Osteoblast (primary cell): ENCODE results near the gene USP4. TPM values are rescaled to one million over a fixed set of nuclear protein-coding genes. Genes with fewer than 3 reads are reported as not detected.

Experiments
- DNase-seq: peaks from one replicate; pipeline ENCODE4 v3.0.0; 2011; ENCODE audit warnings: low spot score, mixed read lengths; ENCODE audit not compliant: insufficient read length; ENCODE audit errors: missing footprints
- H2AFZ ChIP-seq: 2 replicates; pipeline ENCODE4 v1.6.0; 2011; ENCODE audit warnings: mild to moderate bottlenecking, low read length
- H3K27ac ChIP-seq: 2 replicates; pipeline ENCODE4 v1.5.1; 2011; ENCODE audit warnings: mild to moderate bottlenecking, low read depth, low read length, moderate library complexity
- H3K27me3 ChIP-seq: 2 replicates; pipeline ENCODE4 v1.6.0; 2012; ENCODE audit warnings: mild to moderate bottlenecking, control low read depth, inconsistent platforms, low read length, moderate library complexity; ENCODE audit not compliant: insufficient read depth
- H3K36me3 ChIP-seq: 2 replicates; pipeline ENCODE4 v1.5.1; 2011; ENCODE audit warnings: mild to moderate bottlenecking, low read length, control low read depth, moderate library complexity; ENCODE audit not compliant: insufficient read depth
- H3K4me1 ChIP-seq: 2 replicates; pipeline ENCODE4 v1.5.1; 2011; ENCODE audit warnings: mild to moderate bottlenecking, low read length, control low read depth, moderate library complexity; ENCODE audit not compliant: insufficient read depth
- H3K4me2 ChIP-seq: 2 replicates; pipeline ENCODE4 v1.6.0; 2011; ENCODE audit warnings: mild to moderate bottlenecking, low read length; ENCODE audit not compliant: insufficient read depth
- H3K4me3 ChIP-seq: fragments of 200-600 bp; sonication (generic); 3 replicates; pipeline ENCODE4 v1.5.1; 2012; ENCODE audit warnings: mild to moderate bottlenecking, low read length, inconsistent platforms; ENCODE audit not compliant: insufficient read depth
- H3K79me2 ChIP-seq: 2 replicates; pipeline ENCODE4 v1.6.0; 2012; ENCODE audit warnings: mild to moderate bottlenecking, low read length, control low read depth, inconsistent platforms; ENCODE audit not compliant: insufficient read depth
- H3K9me3 ChIP-seq: 2 replicates; pipeline ENCODE4 v1.5.1; 2011; ENCODE audit warnings: low read depth, low read length, control low read depth
- H4K20me1 ChIP-seq: 2 replicates; pipeline ENCODE4 v1.6.0; 2012; ENCODE audit warnings: mild to moderate bottlenecking, low read length, control low read depth; ENCODE audit not compliant: insufficient read depth
- CTCF ChIP-seq: IDR thresholded peaks from 2 replicates; pipeline ENCODE4 v1.5.1; 2011; ENCODE audit warnings: mild to moderate bottlenecking, low read depth, low read length, moderate library complexity; ENCODE audit errors: extremely low read depth
- total RNA-seq: library from RNA; depleted of rRNA; stranded (reverse); fragments of >200 nt; gene quantifications from 2 replicates; pipeline ENCODE4 v1.2.3, GENCODE V29; 2012

Gene USP4
- total RNA-seq, 1 donor: 22.1 TPM

- H3K36me3 ChIP-seq: peaks cover 81% of the 10 kb centered on the region
- TF ChIP-seq CTCF: no peak
- DNase-seq: peak; percentile 72
- no peak overlapping the region for H3K4me3 ChIP-seq
- H3K27ac ChIP-seq: no peak overlapping the region
- H3K79me2 ChIP-seq: no peaks in the 10 kb centered on the region
- H3K27me3 ChIP-seq: no peaks in the 10 kb centered on the region
- no peaks in the 10 kb centered on the region for H3K4me1 ChIP-seq
- H3K4me2 ChIP-seq: no peak overlapping the region
- no peaks in the 10 kb centered on the region for H3K9me3 ChIP-seq
- H2AFZ ChIP-seq: no peak overlapping the region
- H4K20me1 ChIP-seq: no peaks in the 10 kb centered on the region
Measured at GRCh38 chr3:49296781-49297411, 43.0 kb downstream of the USP4 start.

- Histone ChIP-seq H3K27me3 (no peaks in the 10 kb centered on the region), H3K79me2 (no peaks in the 10 kb centered on the region), H3K4me3 (no peak overlapping the region), H3K9me3 (no peaks in the 10 kb centered on the region), H3K36me3 (peaks cover 78% of the 10 kb centered on the region), H4K20me1 (no peaks in the 10 kb centered on the region), H3K4me1 (no peaks in the 10 kb centered on the region), H3K4me2 (no peak overlapping the region), H2AFZ (no peak overlapping the region), H3K27ac (no peak overlapping the region)
- DNase-seq: no peak
- peak; percentile 70 for TF ChIP-seq CTCF
Measured at GRCh38 chr3:49295489-49296058, 44.3 kb downstream of the USP4 start.

- H3K27ac ChIP-seq: no peak overlapping the region
- H3K4me1 ChIP-seq: no peaks in the 10 kb centered on the region
- peaks cover 79% of the 10 kb centered on the region for H3K36me3 ChIP-seq
- no peak for TF ChIP-seq CTCF
- no peaks in the 10 kb centered on the region for H3K9me3 ChIP-seq
- no peak overlapping the region for H3K4me3 ChIP-seq
- H2AFZ ChIP-seq: no peak overlapping the region
- H4K20me1 ChIP-seq: no peaks in the 10 kb centered on the region
- no peaks in the 10 kb centered on the region for H3K79me2 ChIP-seq
- H3K4me2 ChIP-seq: no peak overlapping the region
- no peaks in the 10 kb centered on the region for H3K27me3 ChIP-seq
- no peak for DNase-seq
Measured at GRCh38 chr3:49294343-49294742, 45.5 kb downstream of the USP4 start.

GRCh38 chr3:49283997-49284396 is 55.9 kb downstream of the USP4 start:
- H3K27ac ChIP-seq: no peak overlapping the region
- H4K20me1 ChIP-seq: no peaks in the 10 kb centered on the region
- H3K9me3 ChIP-seq: no peaks in the 10 kb centered on the region
- peaks cover 8% of the 10 kb centered on the region for H3K4me1 ChIP-seq
- H3K79me2 ChIP-seq: no peaks in the 10 kb centered on the region
- H3K4me3 ChIP-seq: no peak overlapping the region
- DNase-seq: no peak
- no peak overlapping the region for H2AFZ ChIP-seq
- H3K4me2 ChIP-seq: no peak overlapping the region
- no peak for TF ChIP-seq CTCF
- H3K36me3 ChIP-seq: peaks cover 55% of the 10 kb centered on the region
- no peaks in the 10 kb centered on the region for H3K27me3 ChIP-seq
